ENCODE results near the gene MAP1B. TPM values are rescaled to one million over a fixed set of nuclear protein-coding genes. Genes with fewer than 3 reads are reported as not detected.

The MAP1B gene
- total RNA-seq, 2 donors from 2014 or later, result 6.1 to 16.2 TPM

DNA sequence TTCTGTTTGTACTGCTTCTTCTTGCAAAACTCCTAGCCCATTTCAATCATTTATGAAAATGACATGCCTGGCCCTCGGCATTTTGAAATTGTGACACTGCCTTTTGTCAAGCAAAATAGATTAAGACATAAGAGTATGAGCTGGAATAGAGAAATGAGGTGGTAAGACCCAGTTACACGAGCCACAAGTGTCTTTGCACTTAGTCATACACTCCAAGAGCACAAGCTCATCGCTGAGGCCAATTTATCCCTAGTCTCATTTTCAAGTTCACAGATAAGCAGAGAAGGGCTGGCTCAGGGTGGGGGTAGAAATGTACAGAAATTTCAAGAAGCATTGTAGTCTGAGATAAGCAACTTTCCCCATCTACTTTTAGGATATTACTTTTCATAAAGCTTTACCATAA is 40.6 kb upstream of the MAP1B start:
- Histone ChIP-seq H3K4me3 (no peak overlapping the region), H3K36me3 (no peaks in the 10 kb centered on the region), H3K9me3 (no peaks in the 10 kb centered on the region), H3K27me3 (no peaks in the 10 kb centered on the region), H3K27ac (no peak overlapping the region), H3K4me1 (no peaks in the 10 kb centered on the region), H3K9ac (ENCODE audit: low read depth in 2 of 2, low read length in 2 of 2) (no peak overlapping the region)
- intact Hi-C loops (cut with DNase I), result no loop called here
- DNase-seq, result no peak
- TF ChIP-seq, protein P1, sequence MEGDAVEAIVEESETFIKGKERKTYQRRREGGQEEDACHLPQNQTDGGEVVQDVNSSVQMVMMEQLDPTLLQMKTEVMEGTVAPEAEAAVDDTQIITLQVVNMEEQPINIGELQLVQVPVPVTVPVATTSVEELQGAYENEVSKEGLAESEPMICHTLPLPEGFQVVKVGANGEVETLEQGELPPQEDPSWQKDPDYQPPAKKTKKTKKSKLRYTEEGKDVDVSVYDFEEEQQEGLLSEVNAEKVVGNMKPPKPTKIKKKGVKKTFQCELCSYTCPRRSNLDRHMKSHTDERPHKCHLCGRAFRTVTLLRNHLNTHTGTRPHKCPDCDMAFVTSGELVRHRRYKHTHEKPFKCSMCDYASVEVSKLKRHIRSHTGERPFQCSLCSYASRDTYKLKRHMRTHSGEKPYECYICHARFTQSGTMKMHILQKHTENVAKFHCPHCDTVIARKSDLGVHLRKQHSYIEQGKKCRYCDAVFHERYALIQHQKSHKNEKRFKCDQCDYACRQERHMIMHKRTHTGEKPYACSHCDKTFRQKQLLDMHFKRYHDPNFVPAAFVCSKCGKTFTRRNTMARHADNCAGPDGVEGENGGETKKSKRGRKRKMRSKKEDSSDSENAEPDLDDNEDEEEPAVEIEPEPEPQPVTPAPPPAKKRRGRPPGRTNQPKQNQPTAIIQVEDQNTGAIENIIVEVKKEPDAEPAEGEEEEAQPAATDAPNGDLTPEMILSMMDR (IDR thresholded peaks at IDR 0.05), result no peak

DNA sequence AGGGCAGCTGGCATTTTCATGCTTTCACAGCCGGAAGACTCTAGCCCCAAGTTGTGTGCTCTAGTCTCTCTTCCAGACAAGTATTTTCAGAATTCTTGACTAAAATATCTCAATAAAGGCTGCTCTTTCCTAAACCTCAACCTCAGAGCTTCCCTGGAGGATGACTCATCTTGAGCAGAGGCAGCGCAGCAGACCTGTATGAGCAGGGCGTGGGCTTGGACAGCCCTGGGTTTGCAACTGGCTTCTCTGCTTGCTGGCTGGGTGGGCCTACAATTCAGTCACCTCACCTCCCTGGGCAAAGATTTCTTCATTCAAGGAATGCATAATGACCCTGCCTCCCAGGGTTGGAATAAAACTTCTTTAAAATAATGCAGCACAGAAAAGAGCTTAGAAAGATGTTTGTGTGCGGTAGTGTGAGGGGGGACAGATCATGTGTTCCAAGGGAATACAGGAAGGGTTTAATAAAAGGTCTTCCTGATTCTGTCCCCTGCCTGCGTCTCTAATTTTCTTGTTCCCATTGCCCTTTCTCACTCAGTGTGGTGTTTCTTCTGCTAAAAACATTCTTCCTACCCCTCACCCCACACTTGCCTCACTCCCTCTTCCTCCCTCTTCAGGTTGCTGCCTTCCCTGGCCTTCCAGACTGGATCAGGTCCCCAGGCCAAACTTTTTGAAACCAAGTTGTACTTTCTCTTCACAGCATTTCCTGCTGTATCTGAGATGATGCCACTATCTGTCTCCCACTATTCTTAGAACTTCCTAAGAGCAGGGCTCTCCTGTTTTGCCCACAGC is 39.4 kb upstream of the MAP1B start:
- TF ChIP-seq, protein P1 (IDR thresholded peaks at IDR 0.05), result no peak
- no peak for DNase-seq
- H3K4me1 ChIP-seq, result no peaks in the 10 kb centered on the region
- H3K36me3 ChIP-seq, result no peaks in the 10 kb centered on the region
- no peaks in the 10 kb centered on the region for H3K27me3 ChIP-seq
- H3K9me3 ChIP-seq, result no peaks in the 10 kb centered on the region
- H3K27ac ChIP-seq, result no peak overlapping the region
- no peak overlapping the region for H3K9ac ChIP-seq (ENCODE audit: low read depth in 2 of 2, low read length in 2 of 2)
- intact Hi-C loops (cut with DNase I), result no loop called here
- no peak overlapping the region for H3K4me3 ChIP-seq

DNA sequence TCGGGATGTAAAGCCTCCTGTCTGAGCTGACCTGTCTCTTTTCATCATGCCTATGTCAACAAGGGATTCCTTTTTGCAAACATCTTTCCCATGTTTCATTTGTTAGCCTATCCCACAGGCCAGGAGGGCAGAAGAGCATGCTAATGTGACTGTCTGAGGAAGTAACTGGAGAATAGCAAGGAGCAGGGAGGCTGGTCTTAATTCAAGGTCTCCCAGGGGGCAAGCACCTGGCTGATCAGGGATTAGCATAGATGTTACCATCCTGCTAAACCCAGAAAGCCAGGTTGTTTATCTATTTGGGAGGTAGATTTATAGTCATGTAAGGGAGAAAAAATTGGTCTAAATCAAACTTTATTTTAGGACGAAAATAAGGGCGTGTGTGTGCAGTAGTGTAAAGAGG is 36.7 kb upstream of the MAP1B start:
- TF ChIP-seq, protein P1 (IDR thresholded peaks at IDR 0.05), result no peak
- Histone ChIP-seq H3K27ac (no peak overlapping the region), H3K4me3 (no peak overlapping the region), H3K4me1 (no peaks in the 10 kb centered on the region), H3K9me3 (no peaks in the 10 kb centered on the region), H3K36me3 (no peaks in the 10 kb centered on the region), H3K9ac (ENCODE audit: low read depth in 2 of 2, low read length in 2 of 2) (no peak overlapping the region), H3K27me3 (no peaks in the 10 kb centered on the region)
- intact Hi-C loops (cut with DNase I), result no loop called here
- DNase-seq, result no peak

DNA sequence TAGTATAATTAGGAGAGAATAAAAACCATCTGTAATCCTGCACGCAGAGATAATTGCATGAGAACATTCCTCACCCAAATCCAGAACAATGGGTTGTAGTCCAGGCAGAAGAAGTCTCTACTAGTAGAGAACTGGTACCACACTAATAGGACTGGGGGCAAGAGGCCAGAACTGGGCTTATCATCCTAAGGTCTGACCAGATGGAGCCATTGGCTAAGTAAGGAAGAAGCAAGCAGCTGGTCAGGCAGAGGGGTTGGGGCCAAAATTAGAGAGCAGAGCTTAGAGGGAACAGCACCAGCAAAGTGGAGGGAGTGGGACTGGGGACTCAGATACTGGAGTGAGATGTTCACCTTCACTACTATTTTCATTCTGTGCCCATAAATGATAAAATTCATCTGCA is 35.4 kb upstream of the MAP1B start:
- no peak overlapping the region for H3K4me3 ChIP-seq
- H3K9ac ChIP-seq (ENCODE audit: low read depth in 2 of 2, low read length in 2 of 2), result no peak overlapping the region
- no peaks in the 10 kb centered on the region for H3K9me3 ChIP-seq
- no peaks in the 10 kb centered on the region for H3K36me3 ChIP-seq
- no peak for DNase-seq
- intact Hi-C loops (cut with DNase I), result no loop called here
- H3K27ac ChIP-seq, result no peak overlapping the region
- no peaks in the 10 kb centered on the region for H3K4me1 ChIP-seq
- TF ChIP-seq, protein P1 (IDR thresholded peaks at IDR 0.05), result no peak
- H3K27me3 ChIP-seq, result no peaks in the 10 kb centered on the region

DNA sequence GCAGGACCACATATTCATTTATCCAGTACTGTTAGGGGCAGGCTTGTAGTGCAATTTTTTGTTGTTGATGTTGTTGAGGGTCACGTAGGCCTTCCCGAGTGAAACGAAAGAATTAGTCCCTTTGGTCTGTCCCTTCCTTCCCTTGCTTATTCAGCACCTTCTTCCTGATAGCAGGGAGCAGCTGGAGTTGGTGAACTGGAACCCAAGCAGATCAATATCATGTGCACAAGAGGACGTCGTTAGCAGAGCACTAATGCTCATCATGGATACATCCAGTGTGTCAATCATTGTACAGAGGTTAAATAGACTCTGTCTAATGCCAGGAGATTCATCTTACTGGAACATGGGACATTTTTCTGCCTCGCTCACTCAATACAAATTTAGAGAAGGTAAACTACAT is 33.0 kb upstream of the MAP1B start:
- TF ChIP-seq, protein P1 (IDR thresholded peaks at IDR 0.05), result no peak
- H3K9ac ChIP-seq (ENCODE audit: low read depth in 2 of 2, low read length in 2 of 2), result no peak overlapping the region
- no peak overlapping the region for H3K27ac ChIP-seq
- H3K36me3 ChIP-seq, result no peaks in the 10 kb centered on the region
- intact Hi-C loops (cut with DNase I), result no loop called here
- H3K27me3 ChIP-seq, result no peaks in the 10 kb centered on the region
- H3K9me3 ChIP-seq, result no peaks in the 10 kb centered on the region
- DNase-seq, result no peak
- no peak overlapping the region for H3K4me3 ChIP-seq
- H3K4me1 ChIP-seq, result no peaks in the 10 kb centered on the region

Data from colonic mucosa (tissue), 4 donors.